Neural cell (in vitro differentiated cells): Measurements from ENCODE around the gene CLTB. TPM values are rescaled to one million over a fixed set of nuclear protein-coding genes. Genes with fewer than 3 reads are reported as not detected.

Experiments
- H2AFZ ChIP-seq: fragments of 200-600, 300-800 bp; sonication (generic), shearing (Covaris generic); 2 replicates; pipeline ENCODE4 v1.6.0; 2014; ENCODE audit warnings: low read depth, mild to moderate bottlenecking, antibody characterized with exemption, low read length, moderate library complexity
- H3F3A ChIP-seq: fragments of 200-600 bp; shearing (Covaris generic); 2 replicates; pipeline ENCODE4 v1.6.1; 2016; ENCODE audit warnings: mild to moderate bottlenecking, moderate library complexity, mixed read lengths, antibody characterized with exemption, low read length; ENCODE audit not compliant: insufficient read depth, poor library complexity, severe bottlenecking
- H3K27ac ChIP-seq: fragments of 200-600, 300-800 bp; sonication (generic), shearing (Covaris generic); 2 replicates; pipeline ENCODE4 v1.5.1; 2014; ENCODE audit warnings: mild to moderate bottlenecking, low read length, moderate library complexity
- H3K27me3 ChIP-seq: fragments of 300-800, 200-600 bp; sonication (generic), shearing (Covaris generic); 2 replicates; pipeline ENCODE4 v1.6.0; 2014; ENCODE audit warnings: mild to moderate bottlenecking, low read depth, low read length, moderate library complexity; ENCODE audit not compliant: insufficient read depth
- H3K36me3 ChIP-seq: fragments of 300-800, 200-600 bp; sonication (generic), shearing (Covaris generic); 2 replicates; pipeline ENCODE4 v1.5.1; 2014; ENCODE audit warnings: mild to moderate bottlenecking, antibody characterized with exemption, low read length, moderate library complexity; ENCODE audit not compliant: insufficient read depth
- H3K4me2 ChIP-seq: fragments of 300-800, 200-600 bp; sonication (generic), shearing (Covaris generic); 2 replicates; pipeline ENCODE4 v1.6.0; 2014; ENCODE audit warnings: mild to moderate bottlenecking, low read length
- H3K4me3 ChIP-seq: fragments of 300-800, 200-600 bp; sonication (generic), shearing (Covaris generic); 2 replicates; pipeline ENCODE4 v1.5.1; 2014; ENCODE audit warnings: mild to moderate bottlenecking, low read length, moderate library complexity
- H3K79me2 ChIP-seq: fragments of 200-600 bp; shearing (Covaris generic); replicated peaks from 2 replicates; pipeline ENCODE4 v1.6.0; 2014; ENCODE audit warnings: mild to moderate bottlenecking, low read length, moderate library complexity; ENCODE audit not compliant: insufficient read depth
- H3K9ac ChIP-seq: fragments of 300-800, 200-600 bp; sonication (generic), shearing (Covaris generic); 2 replicates; pipeline ENCODE4 v1.6.1; 2016; ENCODE audit warnings: mild to moderate bottlenecking, low read length, mixed read lengths
- H3K9me2 ChIP-seq: fragments of 200-600 bp; shearing (Covaris generic); 2 replicates; pipeline ENCODE4 v1.6.1; 2016; ENCODE audit warnings: mild to moderate bottlenecking, low read length, mixed read lengths; ENCODE audit not compliant: insufficient read depth
- H3K9me3 ChIP-seq: fragments of 200-600, 300-800 bp; sonication (generic), shearing (Covaris generic); 2 replicates; pipeline ENCODE4 v1.6.1; 2016; ENCODE audit warnings: mild to moderate bottlenecking, mixed run types, low read length, moderate library complexity, mixed read lengths
- H4K20me1 ChIP-seq: fragments of 200-600 bp; shearing (Covaris generic); 2 replicates; pipeline ENCODE4 v1.6.1; 2016; ENCODE audit warnings: mild to moderate bottlenecking, mixed run types; ENCODE audit not compliant: insufficient read depth
- EP300 ChIP-seq: fragments of 450-650 bp; conservative IDR thresholded peaks from 2 replicates; pipeline ENCODE4 v1.6.1; 2014; ENCODE audit warnings: antibody characterized with exemption, mild to moderate bottlenecking, moderate library complexity; ENCODE audit not compliant: poor library complexity, severe bottlenecking
- EZH2 ChIP-seq: fragments of 200-600, 300-800 bp; shearing (Covaris generic), sonication (generic); IDR thresholded peaks from 2 replicates; pipeline ENCODE4 v1.6.1; 2014; ENCODE audit warnings: antibody characterized with exemption, low read length, borderline replicate concordance, mild to moderate bottlenecking; ENCODE audit not compliant: insufficient read depth, poor library complexity, severe bottlenecking
- MXI1 ChIP-seq: fragments of 450-650 bp; conservative IDR thresholded peaks from 2 replicates; pipeline ENCODE4 v1.6.1; 2014; ENCODE audit warnings: antibody characterized with exemption, mild to moderate bottlenecking; ENCODE audit not compliant: poor library complexity, severe bottlenecking
- POLR2AphosphoS5 ChIP-seq: IDR thresholded peaks from 2 replicates; pipeline ENCODE4 v1.6.1; 2012
- RAD21 ChIP-seq: fragments of 450-650 bp; conservative IDR thresholded peaks from 2 replicates; pipeline ENCODE4 v1.6.1; 2014; ENCODE audit warnings: antibody characterized with exemption, mild to moderate bottlenecking, moderate library complexity
- SMC3 ChIP-seq: fragments of 450-650 bp; conservative IDR thresholded peaks from 2 replicates; pipeline ENCODE4 v1.6.1; 2014; ENCODE audit warnings: antibody characterized with exemption, mild to moderate bottlenecking, moderate library complexity; ENCODE audit not compliant: poor library complexity
- TAF1 ChIP-seq: IDR thresholded peaks from 2 replicates; pipeline ENCODE4 v1.6.1; 2012; ENCODE audit warnings: low read depth
- polyA plus RNA-seq: library from polyadenylated mRNA; depleted of rRNA; stranded (reverse); fragments of >200 nt; gene quantifications from 2 replicates; pipeline ENCODE4 v1.2.3, GENCODE V29; 2014
- TF ChIP-seq, protein P1 (sequence below): IDR thresholded peaks from 2 replicates; pipeline ENCODE4 v1.6.1; 2012; ENCODE audit warnings: borderline replicate concordance
- TF ChIP-seq, protein P2 (sequence below): fragments of 450-650 bp; IDR thresholded peaks from 2 replicates; pipeline ENCODE4 v1.5.1; 2014; ENCODE audit warnings: antibody characterized with exemption, mild to moderate bottlenecking, moderate library complexity; ENCODE audit not compliant: poor library complexity, severe bottlenecking

Gene CLTB
- polyA plus RNA-seq, 1 donor from 2014 or later, result 239 TPM

DNA sequence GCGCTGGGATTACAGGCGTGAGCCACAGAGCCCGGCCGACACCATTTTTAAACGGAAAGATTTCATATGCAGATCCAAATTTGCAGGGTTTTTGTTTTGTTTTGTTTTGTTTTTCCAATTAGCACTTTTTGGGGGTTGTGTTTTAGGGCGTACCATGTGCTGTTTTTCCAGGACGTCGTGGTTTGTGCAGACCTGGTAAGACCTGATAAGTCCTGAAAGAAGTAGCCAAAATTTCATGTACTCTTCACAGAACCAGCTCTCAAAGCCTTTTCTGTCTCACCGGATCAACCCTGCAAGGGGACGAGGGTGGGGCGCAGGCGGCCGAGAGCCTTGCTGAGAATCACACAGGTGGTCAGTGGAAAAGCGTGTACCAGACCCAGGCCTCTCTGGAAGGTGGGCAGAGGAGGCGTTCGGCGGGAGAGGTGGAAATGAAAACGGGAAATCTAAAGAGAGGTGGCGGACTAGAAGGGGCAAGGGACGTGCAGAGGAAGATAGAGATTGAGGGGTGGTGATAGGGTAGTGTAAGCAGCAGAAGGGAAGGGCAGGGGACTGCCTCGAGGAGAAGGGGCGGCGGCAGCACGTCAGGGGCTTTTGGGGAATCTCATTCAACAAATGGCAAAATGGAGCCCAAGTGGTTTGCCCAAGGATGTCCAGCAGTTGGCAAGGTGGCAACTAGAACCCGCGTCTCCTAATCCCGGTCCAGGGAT, 30.7 kb upstream of the CLTB start:
- Histone ChIP-seq H3K79me2 (peaks cover 30% of the 10 kb centered on the region), H3K4me3 (peak overlapping the region; percentile 91), H3K9ac (peak overlapping the region; percentile 90), H3F3A (peaks cover 4% of the 10 kb centered on the region), H3K27ac (peak overlapping the region; percentile 90), H3K4me2 (peak overlapping the region; percentile 80), H2AFZ (peak overlapping the region; percentile 87), H3K9me3 (no peaks in the 10 kb centered on the region), H3K36me3 (no peaks in the 10 kb centered on the region), H3K9me2 (no peaks in the 10 kb centered on the region), H3K27me3 (no peaks in the 10 kb centered on the region), H4K20me1 (no peaks in the 10 kb centered on the region)
- peak; percentile 45 for TF ChIP-seq MXI1
- TF ChIP-seq POLR2AphosphoS5, result no peak

DNA sequence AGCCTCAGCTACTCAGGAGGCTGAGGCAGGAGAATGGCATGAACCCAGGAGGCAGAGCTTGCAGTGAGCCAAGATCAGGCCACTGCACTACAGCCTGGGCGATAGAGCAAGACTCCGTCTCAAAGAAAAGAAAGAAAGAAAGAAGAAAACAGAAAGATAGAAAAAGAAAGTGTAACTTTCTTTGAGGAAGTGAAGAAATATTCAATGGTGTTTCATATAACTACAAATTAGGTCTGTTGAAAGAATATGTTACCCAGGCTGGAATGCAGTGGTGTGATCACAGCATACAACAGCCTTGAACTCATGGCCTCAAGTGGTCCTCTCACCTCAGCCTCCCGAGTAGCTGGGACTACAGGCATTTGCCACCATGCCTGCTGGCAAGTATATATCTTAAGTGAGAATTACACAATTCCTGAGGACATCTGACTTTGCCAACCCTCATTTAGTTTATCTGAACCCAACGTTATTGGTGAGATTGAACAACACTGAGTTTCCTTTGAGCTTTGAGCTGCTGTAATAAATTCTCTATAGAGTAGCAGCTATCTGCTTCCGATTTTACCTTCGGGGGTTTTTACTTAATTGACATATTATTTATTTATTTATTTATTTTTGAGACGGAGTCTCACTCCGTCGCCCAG, 29.8 kb upstream of the CLTB start:
- Histone ChIP-seq H3K9me3 (no peaks in the 10 kb centered on the region), H3K9ac (no peak overlapping the region), H3K27ac (no peak overlapping the region), H3K36me3 (no peaks in the 10 kb centered on the region), H3K9me2 (no peaks in the 10 kb centered on the region), H3K4me3 (no peak overlapping the region), H2AFZ (no peak overlapping the region), H3K4me2 (no peak overlapping the region), H4K20me1 (no peaks in the 10 kb centered on the region), H3K79me2 (peaks cover 26% of the 10 kb centered on the region), H3F3A (peaks cover 4% of the 10 kb centered on the region), H3K27me3 (no peaks in the 10 kb centered on the region)
- TF ChIP-seq MXI1 (no peak), EP300 (no peak), TAF1 (no peak), SMC3 (no peak), RAD21 (no peak), EZH2 (no peak), POLR2AphosphoS5 (no peak)
- TF ChIP-seq, protein P1, sequence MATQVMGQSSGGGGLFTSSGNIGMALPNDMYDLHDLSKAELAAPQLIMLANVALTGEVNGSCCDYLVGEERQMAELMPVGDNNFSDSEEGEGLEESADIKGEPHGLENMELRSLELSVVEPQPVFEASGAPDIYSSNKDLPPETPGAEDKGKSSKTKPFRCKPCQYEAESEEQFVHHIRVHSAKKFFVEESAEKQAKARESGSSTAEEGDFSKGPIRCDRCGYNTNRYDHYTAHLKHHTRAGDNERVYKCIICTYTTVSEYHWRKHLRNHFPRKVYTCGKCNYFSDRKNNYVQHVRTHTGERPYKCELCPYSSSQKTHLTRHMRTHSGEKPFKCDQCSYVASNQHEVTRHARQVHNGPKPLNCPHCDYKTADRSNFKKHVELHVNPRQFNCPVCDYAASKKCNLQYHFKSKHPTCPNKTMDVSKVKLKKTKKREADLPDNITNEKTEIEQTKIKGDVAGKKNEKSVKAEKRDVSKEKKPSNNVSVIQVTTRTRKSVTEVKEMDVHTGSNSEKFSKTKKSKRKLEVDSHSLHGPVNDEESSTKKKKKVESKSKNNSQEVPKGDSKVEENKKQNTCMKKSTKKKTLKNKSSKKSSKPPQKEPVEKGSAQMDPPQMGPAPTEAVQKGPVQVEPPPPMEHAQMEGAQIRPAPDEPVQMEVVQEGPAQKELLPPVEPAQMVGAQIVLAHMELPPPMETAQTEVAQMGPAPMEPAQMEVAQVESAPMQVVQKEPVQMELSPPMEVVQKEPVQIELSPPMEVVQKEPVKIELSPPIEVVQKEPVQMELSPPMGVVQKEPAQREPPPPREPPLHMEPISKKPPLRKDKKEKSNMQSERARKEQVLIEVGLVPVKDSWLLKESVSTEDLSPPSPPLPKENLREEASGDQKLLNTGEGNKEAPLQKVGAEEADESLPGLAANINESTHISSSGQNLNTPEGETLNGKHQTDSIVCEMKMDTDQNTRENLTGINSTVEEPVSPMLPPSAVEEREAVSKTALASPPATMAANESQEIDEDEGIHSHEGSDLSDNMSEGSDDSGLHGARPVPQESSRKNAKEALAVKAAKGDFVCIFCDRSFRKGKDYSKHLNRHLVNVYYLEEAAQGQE, result no peak
- TF ChIP-seq, protein P2, sequence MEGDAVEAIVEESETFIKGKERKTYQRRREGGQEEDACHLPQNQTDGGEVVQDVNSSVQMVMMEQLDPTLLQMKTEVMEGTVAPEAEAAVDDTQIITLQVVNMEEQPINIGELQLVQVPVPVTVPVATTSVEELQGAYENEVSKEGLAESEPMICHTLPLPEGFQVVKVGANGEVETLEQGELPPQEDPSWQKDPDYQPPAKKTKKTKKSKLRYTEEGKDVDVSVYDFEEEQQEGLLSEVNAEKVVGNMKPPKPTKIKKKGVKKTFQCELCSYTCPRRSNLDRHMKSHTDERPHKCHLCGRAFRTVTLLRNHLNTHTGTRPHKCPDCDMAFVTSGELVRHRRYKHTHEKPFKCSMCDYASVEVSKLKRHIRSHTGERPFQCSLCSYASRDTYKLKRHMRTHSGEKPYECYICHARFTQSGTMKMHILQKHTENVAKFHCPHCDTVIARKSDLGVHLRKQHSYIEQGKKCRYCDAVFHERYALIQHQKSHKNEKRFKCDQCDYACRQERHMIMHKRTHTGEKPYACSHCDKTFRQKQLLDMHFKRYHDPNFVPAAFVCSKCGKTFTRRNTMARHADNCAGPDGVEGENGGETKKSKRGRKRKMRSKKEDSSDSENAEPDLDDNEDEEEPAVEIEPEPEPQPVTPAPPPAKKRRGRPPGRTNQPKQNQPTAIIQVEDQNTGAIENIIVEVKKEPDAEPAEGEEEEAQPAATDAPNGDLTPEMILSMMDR, result no peak
